Mononuclear cell (primary cell): ENCODE data around the gene CSGALNACT2. TPM values are rescaled to one million over a fixed set of nuclear protein-coding genes. Genes with fewer than 3 reads are reported as not detected.

Source experiments
- H3K27me3 ChIP-seq: 2 replicates; pipeline ENCODE4 v1.6.0; 2011; ENCODE audit warnings: low read length, control low read depth; ENCODE audit not compliant: insufficient read depth
- H3K4me1 ChIP-seq: 2 replicates; pipeline ENCODE4 v1.5.1; 2011; ENCODE audit warnings: mild to moderate bottlenecking, low read length, control low read depth; ENCODE audit not compliant: insufficient read depth
- H3K4me3 ChIP-seq: 2 replicates; pipeline ENCODE4 v1.5.1; 2011; ENCODE audit warnings: mild to moderate bottlenecking, low read length, moderate library complexity
- H3K9me3 ChIP-seq: 2 replicates; pipeline ENCODE4 v1.5.1; 2011; ENCODE audit warnings: low read depth, mild to moderate bottlenecking, control low read depth, low read length
- total RNA-seq: library from RNA; depleted of rRNA; stranded (reverse); fragments of >200 nt; gene quantifications from one replicate; pipeline ENCODE4 v1.2.3, GENCODE V29; 2012

CSGALNACT2 gene
- total RNA-seq, 1 donor = 68.8 TPM

GRCh38 chr10:43106256-43107091 is 31.8 kb upstream of the CSGALNACT2 start:
- peaks cover 32% of the 10 kb centered on the region for H3K4me1 ChIP-seq
- H3K9me3 ChIP-seq = no peaks in the 10 kb centered on the region
- peaks cover 11% of the 10 kb centered on the region for H3K27me3 ChIP-seq
- H3K4me3 ChIP-seq = no peak overlapping the region

GRCh38 chr10:43108951-43109350 is 29.3 kb upstream of the CSGALNACT2 start:
- Histone ChIP-seq H3K27me3 (peaks cover 8% of the 10 kb centered on the region), H3K4me3 (no peak overlapping the region), H3K9me3 (no peaks in the 10 kb centered on the region), H3K4me1 (peaks cover 32% of the 10 kb centered on the region)

GRCh38 chr10:43109671-43110249 is 28.5 kb upstream of the CSGALNACT2 start:
- Histone ChIP-seq H3K27me3 (peaks cover 2% of the 10 kb centered on the region), H3K4me3 (no peak overlapping the region), H3K4me1 (peaks cover 28% of the 10 kb centered on the region), H3K9me3 (no peaks in the 10 kb centered on the region)

GRCh38 chr10:43110338-43111071 is 27.7 kb upstream of the CSGALNACT2 start:
- no peaks in the 10 kb centered on the region for H3K9me3 ChIP-seq
- no peak overlapping the region for H3K4me3 ChIP-seq
- no peaks in the 10 kb centered on the region for H3K27me3 ChIP-seq
- peaks cover 20% of the 10 kb centered on the region for H3K4me1 ChIP-seq

- Histone ChIP-seq H3K9me3 (no peaks in the 10 kb centered on the region), H3K4me3 (no peak overlapping the region), H3K27me3 (no peaks in the 10 kb centered on the region), H3K4me1 (peaks cover 14% of the 10 kb centered on the region)
These were observed 27.1 kb upstream of the CSGALNACT2 start for GRCh38 chr10:43111101-43111500.

GRCh38 chr10:43111921-43112607 is 26.2 kb upstream of the CSGALNACT2 start:
- peaks cover 7% of the 10 kb centered on the region for H3K4me1 ChIP-seq
- no peaks in the 10 kb centered on the region for H3K27me3 ChIP-seq
- no peaks in the 10 kb centered on the region for H3K9me3 ChIP-seq
- H3K4me3 ChIP-seq = no peak overlapping the region

GRCh38 chr10:43112608-43112961 is 25.7 kb upstream of the CSGALNACT2 start:
- H3K9me3 ChIP-seq = no peaks in the 10 kb centered on the region
- H3K4me3 ChIP-seq = no peak overlapping the region
- peaks cover 7% of the 10 kb centered on the region for H3K4me1 ChIP-seq
- no peaks in the 10 kb centered on the region for H3K27me3 ChIP-seq

- Histone ChIP-seq H3K4me1 (peaks cover 7% of the 10 kb centered on the region), H3K9me3 (no peaks in the 10 kb centered on the region), H3K27me3 (no peaks in the 10 kb centered on the region), H3K4me3 (no peak overlapping the region)
These were observed 24.8 kb upstream of the CSGALNACT2 start for GRCh38 chr10:43113201-43114087.

GRCh38 chr10:43114088-43114742 is 24.0 kb upstream of the CSGALNACT2 start:
- H3K27me3 ChIP-seq = no peaks in the 10 kb centered on the region
- H3K4me3 ChIP-seq = no peak overlapping the region
- peaks cover 7% of the 10 kb centered on the region for H3K4me1 ChIP-seq
- H3K9me3 ChIP-seq = no peaks in the 10 kb centered on the region

GRCh38 chr10:43114743-43115611 is 23.3 kb upstream of the CSGALNACT2 start:
- no peak overlapping the region for H3K4me3 ChIP-seq
- H3K27me3 ChIP-seq = no peaks in the 10 kb centered on the region
- peaks cover 11% of the 10 kb centered on the region for H3K4me1 ChIP-seq
- no peaks in the 10 kb centered on the region for H3K9me3 ChIP-seq

- Histone ChIP-seq H3K4me1 (peaks cover 15% of the 10 kb centered on the region), H3K9me3 (no peaks in the 10 kb centered on the region), H3K27me3 (no peaks in the 10 kb centered on the region), H3K4me3 (no peak overlapping the region)
These were observed 22.2 kb upstream of the CSGALNACT2 start for GRCh38 chr10:43115881-43116595.

GRCh38 chr10:43116596-43116995 is 21.6 kb upstream of the CSGALNACT2 start:
- peaks cover 20% of the 10 kb centered on the region for H3K4me1 ChIP-seq
- no peak overlapping the region for H3K4me3 ChIP-seq
- no peaks in the 10 kb centered on the region for H3K27me3 ChIP-seq
- no peaks in the 10 kb centered on the region for H3K9me3 ChIP-seq
